Right renal pelvis (tissue), 4 donors: Measurements from ENCODE around the gene EXOSC2. TPM values are rescaled to one million over a fixed set of nuclear protein-coding genes. Genes with fewer than 3 reads are reported as not detected.
"Not testable (repeated sequence)": the region's sequence is repeated elsewhere in the genome, so short reads cannot be mapped to it uniquely, and the experiment has no call there.

Experiments
- DNase-seq, 4 donors: peaks; one replicate each; pipeline ENCODE4 v3.0.0-alpha.2; 2013; ENCODE audit warnings: low read depth in 4 of 4, low spot score in 3 of 4, missing footprints in 1 of 4
- polyA plus RNA-seq, 4 donors: library from polyadenylated mRNA; unstranded; fragments of 120-200 nt; gene quantifications; one replicate each; pipeline ENCODE4 v1.2.1, GENCODE V29; 2013; ENCODE audit not compliant: insufficient read length in 4 of 4

Gene EXOSC2
- polyA plus RNA-seq, 4 donors = 34.2 to 41.5 (median 36.3) TPM

- DNase-seq = no peak
These were observed 27.0 kb upstream of the EXOSC2 start for GRCh38 chr9:130666393-130667119.

- no peak for DNase-seq
These were observed 26.5 kb upstream of the EXOSC2 start for GRCh38 chr9:130667120-130667435.

- DNase-seq = no peak
These were observed 25.4 kb upstream of the EXOSC2 start for GRCh38 chr9:130668196-130668595.

- DNase-seq = no peak
These were observed 24.9 kb upstream of the EXOSC2 start for GRCh38 chr9:130668659-130669058.

GRCh38 chr9:130669965-130670364 lies 23.6 kb upstream of the EXOSC2 start:
- DNase-seq = no peak

- no peak for DNase-seq
These were observed 22.9 kb upstream of the EXOSC2 start for GRCh38 chr9:130670644-130671043.

GRCh38 chr9:130672466-130672865 lies 21.1 kb upstream of the EXOSC2 start:
- no peak for DNase-seq

- DNase-seq = no peak
These were observed 20.5 kb upstream of the EXOSC2 start for GRCh38 chr9:130672933-130673615.

GRCh38 chr9:130675396-130675795 lies 18.2 kb upstream of the EXOSC2 start:
- no peak for DNase-seq

- DNase-seq = no peak
These were observed 16.3 kb upstream of the EXOSC2 start for GRCh38 chr9:130677252-130677651.

- DNase-seq = peak in 1 of 4 donors; percentile 45
These were observed 12.5 kb upstream of the EXOSC2 start for GRCh38 chr9:130680836-130681768.

GRCh38 chr9:130681769-130682420 lies 11.7 kb upstream of the EXOSC2 start:
- no peak for DNase-seq

GRCh38 chr9:130682421-130683121 lies 11.0 kb upstream of the EXOSC2 start:
- peak in 1 of 4 donors; percentile 45 for DNase-seq

- no peak for DNase-seq
These were observed 8.5 kb upstream of the EXOSC2 start for GRCh38 chr9:130685104-130685503.

- not testable (repeated sequence) for DNase-seq
These were observed 7.6 kb upstream of the EXOSC2 start for GRCh38 chr9:130685945-130686344.

GRCh38 chr9:130687615-130688014 lies 6.0 kb upstream of the EXOSC2 start:
- no peak for DNase-seq

- DNase-seq = no peak
These were observed 5.5 kb upstream of the EXOSC2 start for GRCh38 chr9:130688072-130688471.

- no peak for DNase-seq
These were observed 4.0 kb upstream of the EXOSC2 start for GRCh38 chr9:130689572-130689936.

GRCh38 chr9:130689937-130690700 lies 3.5 kb upstream of the EXOSC2 start:
- peak in 1 of 4 donors; percentile 62 for DNase-seq
